IPS DF 19.7 (cell line): ENCODE results near the gene RTN4RL1.

Experiments used
- DNase-seq: peaks from one replicate; pipeline ENCODE4 v3.0.0-alpha.2; 2013; ENCODE audit warnings: low read depth, low spot score

RTN4RL1 gene

GRCh38 chr17:2025220-2025621 lies at the start of gene RTN4RL1:
TSS of gene RTN4RL1 (minus strand) at chr17:2025334. CDS start at chr17:2024865, 469 bp downstream.
- DNase-seq, result no peak

DNA sequence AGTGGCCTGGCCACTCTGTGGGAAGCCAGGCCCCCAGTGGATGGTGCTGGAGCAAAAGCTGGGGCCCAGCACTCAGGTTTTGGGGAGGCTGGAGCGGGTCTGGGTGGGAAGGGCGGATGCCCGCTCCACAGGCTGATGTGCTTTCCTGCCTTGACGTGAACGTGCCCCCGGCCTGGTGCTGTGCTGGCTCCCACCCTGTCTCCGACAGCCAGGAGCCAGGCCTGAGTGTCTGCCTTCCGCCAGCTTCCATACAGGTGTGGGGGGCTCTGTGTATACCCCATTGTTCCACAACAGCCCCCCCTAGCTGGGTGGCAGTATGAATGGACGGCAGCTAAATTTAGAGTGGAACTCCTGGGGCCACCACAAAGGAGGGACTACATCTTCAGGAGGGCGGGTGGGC lies 49.8 kb upstream of the RTN4RL1 start:
- DNase-seq, result no peak

DNA sequence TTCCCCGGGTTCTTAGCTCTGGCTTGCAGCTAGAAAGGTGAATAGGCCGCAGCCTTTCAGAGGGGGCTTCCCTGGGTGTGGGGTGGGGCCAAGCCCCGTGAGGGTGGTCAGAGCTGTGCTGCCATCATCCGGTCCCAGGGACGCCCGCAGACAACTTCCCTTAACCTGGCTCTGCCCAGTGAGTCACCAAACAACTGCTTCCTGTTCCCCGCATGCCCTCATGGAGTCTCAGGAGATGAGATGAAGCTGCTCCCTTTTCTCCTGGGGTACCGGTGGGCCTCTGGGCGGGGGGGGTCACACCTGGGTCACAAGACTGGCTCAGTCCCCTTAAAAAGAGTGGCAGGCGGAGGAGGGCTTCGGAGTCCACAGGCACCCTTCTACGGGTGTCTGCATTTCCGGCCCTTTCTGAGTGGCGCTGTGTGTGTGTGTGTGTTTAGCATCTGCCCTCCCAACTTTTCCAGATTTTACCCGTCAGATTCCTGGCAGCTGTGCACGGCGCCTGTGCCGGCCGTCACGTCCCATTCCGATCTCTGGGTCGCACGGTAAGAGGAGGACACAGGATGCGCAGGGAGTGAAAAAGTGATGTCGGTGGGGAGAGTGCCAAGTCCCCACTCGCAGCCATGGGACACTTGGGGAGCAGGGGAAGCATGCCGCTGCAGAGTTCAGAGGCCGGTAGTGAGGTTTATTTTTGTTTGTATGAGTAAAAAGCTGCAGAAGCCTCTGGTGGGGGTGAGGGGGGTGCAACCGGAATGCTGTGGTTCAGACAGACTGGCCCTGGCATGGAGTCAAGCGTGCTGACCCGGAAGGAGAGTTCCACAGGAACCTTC lies 46.5 kb upstream of the RTN4RL1 start:
- DNase-seq, result no peak

- DNase-seq, result no peak
These were observed 45.9 kb upstream of the RTN4RL1 start for GRCh38 chr17:2071024-2071385.

- DNase-seq, result no peak
These were observed 45.3 kb upstream of the RTN4RL1 start for GRCh38 chr17:2070241-2071023.

DNA sequence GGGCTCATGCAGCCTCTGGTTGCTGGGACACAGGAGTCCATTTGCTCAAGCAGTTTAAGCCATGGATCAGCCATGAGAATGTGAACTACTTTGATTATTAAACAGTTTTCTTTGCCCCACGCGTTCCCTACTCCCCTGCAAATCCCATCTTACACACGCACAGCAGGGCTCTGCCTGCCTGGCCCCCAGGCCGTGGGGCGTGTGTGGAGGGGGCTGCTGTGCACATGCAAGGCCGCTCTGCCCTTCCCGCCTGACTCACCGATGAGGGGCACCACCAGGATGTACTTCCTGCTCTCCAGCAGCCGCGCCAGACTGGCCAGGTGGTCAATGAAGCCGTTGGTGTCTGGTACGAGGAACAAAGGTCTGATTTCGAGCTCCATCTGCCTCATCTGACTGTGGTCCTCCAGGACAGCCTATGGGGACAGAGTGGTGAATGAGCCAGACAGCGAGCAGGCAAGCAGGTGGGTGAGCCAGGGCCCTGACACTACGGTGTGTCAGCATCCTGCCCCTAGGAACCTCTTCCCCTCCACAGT lies 43.5 kb upstream of the RTN4RL1 start:
- DNase-seq, result no peak

DNA sequence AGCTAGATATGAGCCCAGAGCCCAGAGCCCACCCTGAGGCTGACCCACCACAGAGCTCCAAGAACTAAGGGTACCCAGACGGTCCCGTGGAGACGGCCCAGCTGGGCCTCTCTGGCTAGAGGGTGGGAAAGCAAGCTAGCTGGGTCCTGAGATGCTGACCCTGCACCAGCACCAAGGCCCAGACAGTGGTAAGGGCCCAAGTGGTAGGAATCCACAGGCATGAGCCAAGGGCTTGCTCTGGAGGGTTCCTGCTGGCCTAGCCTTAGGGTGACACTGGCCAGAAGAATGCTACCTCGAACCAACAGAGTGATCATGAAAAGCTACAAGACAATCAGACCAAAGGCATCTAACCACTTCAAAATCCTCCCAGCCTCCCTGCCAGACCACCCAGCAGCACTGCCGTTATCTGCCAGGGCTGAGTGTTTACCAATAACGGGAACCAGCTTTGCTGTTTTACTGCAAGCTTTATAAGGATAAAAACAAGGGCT lies 42.9 kb upstream of the RTN4RL1 start:
- DNase-seq, result no peak

DNA sequence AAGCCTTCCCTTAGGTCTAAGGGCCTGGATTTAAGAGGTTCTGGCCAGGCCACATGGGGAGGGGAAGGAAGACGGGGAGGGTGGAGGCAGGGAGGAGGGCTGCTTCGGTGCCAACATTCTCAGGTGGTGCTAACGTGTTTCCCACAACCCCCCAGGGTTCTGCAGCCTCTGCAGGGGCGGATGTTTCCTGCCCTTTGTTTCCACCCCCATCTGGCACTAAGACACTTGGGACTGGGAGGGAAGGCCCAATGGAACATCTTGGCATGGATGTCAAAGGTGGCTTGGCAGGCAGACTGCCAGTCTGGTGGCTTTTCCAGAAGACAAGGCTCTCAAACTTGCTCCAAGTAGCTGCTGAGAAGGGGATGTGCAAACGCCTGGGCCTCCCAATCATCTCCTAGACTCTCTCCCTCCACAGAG lies 42.5 kb upstream of the RTN4RL1 start:
- no peak for DNase-seq

DNA sequence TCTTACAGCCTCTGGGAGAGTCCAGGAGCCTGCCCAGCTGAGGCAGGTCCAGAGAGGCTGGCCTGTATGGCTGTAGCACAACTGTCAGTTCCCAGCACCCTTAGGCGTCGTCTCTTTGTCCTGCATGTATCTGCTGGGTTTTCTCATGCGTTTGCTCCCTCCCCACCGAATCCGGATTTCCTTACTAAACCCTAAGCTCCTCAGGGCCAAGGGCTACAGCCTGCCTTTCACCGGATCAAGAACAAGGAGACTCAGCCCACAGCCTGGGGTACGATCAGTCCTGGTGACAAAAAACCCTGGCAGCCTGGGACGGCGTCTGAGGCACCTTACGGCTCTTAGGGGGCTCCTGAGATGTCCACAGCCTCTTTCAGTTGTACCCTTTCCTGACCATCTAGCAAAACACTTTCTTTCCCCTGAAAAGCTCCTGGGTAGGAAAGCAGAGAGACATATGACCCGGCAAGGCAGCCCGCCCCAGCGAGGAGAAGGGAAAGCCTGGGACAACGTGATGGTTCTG lies 42.0 kb upstream of the RTN4RL1 start:
- no peak for DNase-seq

- DNase-seq, result no peak
These were observed 40.8 kb upstream of the RTN4RL1 start for GRCh38 chr17:2065949-2066400.

GRCh38 chr17:2064980-2065785 lies 40.0 kb upstream of the RTN4RL1 start:
- DNase-seq, result no peak

- no peak for DNase-seq
These were observed 39.4 kb upstream of the RTN4RL1 start for GRCh38 chr17:2064520-2064971.

GRCh38 chr17:2064147-2064489 lies 39.0 kb upstream of the RTN4RL1 start:
- no peak for DNase-seq

GRCh38 chr17:2063261-2064146 lies 38.4 kb upstream of the RTN4RL1 start:
- no peak for DNase-seq

- DNase-seq, result no peak
These were observed 37.5 kb upstream of the RTN4RL1 start for GRCh38 chr17:2062571-2063183.

DNA sequence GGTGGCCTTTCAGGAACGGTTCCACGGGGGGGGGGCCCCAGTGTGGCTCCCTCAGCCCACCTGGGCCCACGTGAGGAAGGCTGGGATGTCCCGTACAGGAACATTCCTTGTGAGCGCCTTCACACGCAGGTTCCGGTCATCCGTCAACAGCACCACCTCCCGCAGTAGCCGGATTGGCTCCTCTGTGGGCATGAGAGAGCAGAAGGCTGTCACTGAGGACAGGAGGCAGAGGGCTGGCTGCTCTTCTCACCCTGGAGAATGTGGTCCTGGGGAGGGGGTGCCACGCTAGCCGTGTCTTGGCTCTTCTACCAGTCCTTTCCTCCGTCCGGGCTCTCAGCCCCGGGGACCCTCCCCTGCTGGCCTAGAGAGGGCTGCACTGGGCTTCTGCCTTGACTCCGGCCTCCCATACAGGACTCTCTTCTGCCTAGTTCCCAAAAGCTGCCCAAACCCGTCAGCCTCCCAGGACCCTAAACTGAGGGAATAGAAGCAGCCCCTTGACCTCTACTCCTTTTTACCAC lies 36.4 kb upstream of the RTN4RL1 start:
- DNase-seq, result no peak

DNA sequence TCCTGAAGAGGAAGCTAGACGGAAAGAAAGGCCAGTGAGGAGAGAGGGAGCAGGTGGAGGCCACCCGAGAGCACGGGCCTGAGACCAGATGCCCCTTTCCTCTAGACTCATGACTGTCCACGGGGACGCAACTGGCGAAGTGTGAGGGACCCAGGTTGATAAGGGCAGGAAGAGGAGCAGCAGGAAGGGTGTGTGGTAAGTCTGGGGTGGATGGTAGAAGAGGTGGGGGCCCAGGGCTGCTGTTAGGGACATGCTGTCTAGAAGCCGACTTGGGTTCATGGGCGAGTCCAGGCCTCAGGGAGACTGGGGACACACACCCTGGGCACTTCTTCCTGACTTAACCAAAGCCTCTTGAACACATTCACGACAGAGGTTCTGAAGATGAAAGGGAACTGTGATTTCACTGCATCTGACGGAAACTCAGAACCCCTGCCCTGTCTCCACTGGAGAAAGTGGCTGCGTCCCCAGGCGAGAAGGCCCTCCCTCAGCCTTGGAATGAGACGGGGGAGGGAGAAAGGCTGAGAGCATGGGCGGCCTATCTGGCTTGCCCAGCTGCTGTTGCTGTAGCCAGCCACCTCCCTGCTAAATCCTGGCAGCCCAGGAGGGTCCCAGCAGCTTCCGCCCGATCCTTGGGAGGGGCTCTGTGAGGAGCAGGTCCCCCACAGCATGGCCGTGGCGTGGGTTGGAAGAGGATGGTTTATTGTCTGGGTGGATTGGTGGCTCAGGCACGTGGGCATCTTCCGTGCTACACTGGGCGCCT lies 35.7 kb upstream of the RTN4RL1 start:
- DNase-seq, result no peak

GRCh38 chr17:2060385-2060658 lies 35.2 kb upstream of the RTN4RL1 start:
- DNase-seq, result no peak
